ENCODE data around the gene TMEM203.

Gene TMEM203

GRCh38 chr9:137228968-137229896 lies 23.8 kb upstream of the TMEM203 start:
- no peak for TF ChIP-seq CTCF (conservative IDR thresholded peaks at IDR 0.05; ENCODE audit: low read depth, low read length)
- no peak overlapping the region for H3K4me3 ChIP-seq (ENCODE audit: low read length)
- no peak for DNase-seq (ENCODE audit: low read depth)

GRCh38 chr9:137228506-137228967 lies 23.1 kb upstream of the TMEM203 start:
- TF ChIP-seq CTCF (conservative IDR thresholded peaks at IDR 0.05; ENCODE audit: low read depth, low read length) = no peak
- DNase-seq (ENCODE audit: low read depth) = no peak
- H3K4me3 ChIP-seq (ENCODE audit: low read length) = no peak overlapping the region

- no peak for DNase-seq (ENCODE audit: low read depth)
- no peak for TF ChIP-seq CTCF (conservative IDR thresholded peaks at IDR 0.05; ENCODE audit: low read depth, low read length)
- H3K4me3 ChIP-seq (ENCODE audit: low read length) = no peak overlapping the region
Observed at GRCh38 chr9:137227853-137228505, 22.5 kb upstream of the TMEM203 start.

GRCh38 chr9:137227054-137227852 lies 21.8 kb upstream of the TMEM203 start, which contains the start of gene RNF224:
Gene RNF224, plus strand, starts transcription at chr9:137227502. Its CDS starts 834 bp downstream, at chr9:137228336.
- no peak within 1 kb of the TSS for H3K4me3 ChIP-seq (ENCODE audit: low read length)
- DNase-seq (ENCODE audit: low read depth) = peak; percentile 21
- TF ChIP-seq CTCF (conservative IDR thresholded peaks at IDR 0.05; ENCODE audit: low read depth, low read length) = peak; percentile 94

- no peak for DNase-seq (ENCODE audit: low read depth)
- no peak for TF ChIP-seq CTCF (conservative IDR thresholded peaks at IDR 0.05; ENCODE audit: low read depth, low read length)
Observed at GRCh38 chr9:137226338-137227053, 21.0 kb upstream of the TMEM203 start.

GRCh38 chr9:137225699-137226331 lies 20.4 kb upstream of the TMEM203 start:
- no peak overlapping the region for H3K4me3 ChIP-seq (ENCODE audit: low read length)
- no peak for TF ChIP-seq CTCF (conservative IDR thresholded peaks at IDR 0.05; ENCODE audit: low read depth, low read length)
- DNase-seq (ENCODE audit: low read depth) = no peak

More at GRCh38 chr9:137226338-137227053, 21.0 kb upstream of the TMEM203 start:
- no peak overlapping the region for H3K4me3 ChIP-seq (ENCODE audit: low read length)
